ENCODE results near the gene ZFAND3. TPM values are rescaled to one million over a fixed set of nuclear protein-coding genes. Genes with fewer than 3 reads are reported as not detected.

ZFAND3 gene
- total RNA-seq, 1 experiment from 2014 or later: 47.2 TPM

GRCh38 chr6:38195113-38195635 lies 375.6 kb downstream of the ZFAND3 start:
- POLR2A ChIA-PET: no interaction called here
- no peak overlapping the region for H3K27ac ChIP-seq (ENCODE audit: low read depth, low read length)
- H3K27me3 ChIP-seq (ENCODE audit: insufficient read depth, low read length): no peaks in the 10 kb centered on the region
- DNase-seq (ENCODE audit: low read depth, low spot score): no peak
- H3K4me1 ChIP-seq (ENCODE audit: control insufficient read depth in 1 of 2, insufficient read depth in 2 of 2, low read length in 2 of 2): no peaks in the 10 kb centered on the region
- intact Hi-C loops (cut with micrococcal nuclease): no loop called here
- no peak for TF ChIP-seq ELF1 (IDR thresholded peaks at IDR 0.05; ENCODE audit: borderline replicate concordance, low read depth)
- no peak for TF ChIP-seq ZBTB33 (IDR thresholded peaks at IDR 0.05; ENCODE audit: extremely low read depth, insufficient replicate concordance, low read length)
- no peak for TF ChIP-seq EZH2 (IDR thresholded peaks at IDR 0.05)
- BruUV-seq (replicated peaks): no TSS peak
- no peaks in the 10 kb centered on the region for H3K9me2 ChIP-seq (ENCODE audit: insufficient read depth)
- H3K9me3 ChIP-seq (ENCODE audit: control insufficient read depth in 1 of 2, insufficient read depth in 1 of 2, low read depth in 1 of 2, low read length in 2 of 2): no peaks in the 10 kb centered on the region
- no peak overlapping the region for H3K4me3 ChIP-seq (replicated peaks in 1 of 2; ENCODE audit: low read depth in 1 of 2, low read length in 2 of 2)
- H3K36me3 ChIP-seq (ENCODE audit: control insufficient read depth in 1 of 2, insufficient read depth in 2 of 2, low read length in 2 of 2): no peaks in the 10 kb centered on the region
- CTCF ChIA-PET: no interaction called here
- no peaks in the 10 kb centered on the region for H3K79me2 ChIP-seq (ENCODE audit: insufficient read depth, low read length)
- H2AFZ ChIP-seq (ENCODE audit: low read depth, low read length, poor library complexity, severe bottlenecking): no peak overlapping the region
- H3K4me2 ChIP-seq (ENCODE audit: low read length): no peak overlapping the region
- no peak for ATAC-seq
- H3K9ac ChIP-seq (ENCODE audit: low read length): no peak overlapping the region
- H4K20me1 ChIP-seq (ENCODE audit: insufficient read depth): no peaks in the 10 kb centered on the region
- RAD21 ChIA-PET (ENCODE audit: low non-redundant PET in 1 of 2, low total read pairs in 2 of 2, uncharacterized antibody in 2 of 2, unreplicated experiment in 2 of 2): no interaction called here

GRCh38 chr6:38198219-38198618 lies 378.7 kb downstream of the ZFAND3 start:
- CTCF ChIA-PET: interaction anchor here (0.5 kb wide), 1 partner anchor 774 kb away, joined by 3 read pairs; no protein-coding TSS in a partner anchor

More at GRCh38 chr6:38198219-38198618, 378.7 kb downstream of the ZFAND3 start:
- BruUV-seq (replicated peaks): no TSS peak
- TF ChIP-seq RAD21 (IDR thresholded peaks at IDR 0.05; ENCODE audit: low read depth): no peak
- TF ChIP-seq JUND (IDR thresholded peaks at IDR 0.05): no peak
- TF ChIP-seq ZBTB33 (IDR thresholded peaks at IDR 0.05; ENCODE audit: extremely low read depth, insufficient replicate concordance, low read length): no peak
- TF ChIP-seq TCF7L2 (IDR thresholded peaks at IDR 0.05; ENCODE audit: borderline replicate concordance, extremely low read depth, insufficient read depth, insufficient read length): no peak
- TF ChIP-seq REST (IDR thresholded peaks at IDR 0.05; ENCODE audit: low read depth): no peak
- TF ChIP-seq YY1 (IDR thresholded peaks at IDR 0.05; ENCODE audit: extremely low read depth, insufficient replicate concordance, low read depth, low read length): no peak
- no peaks in the 10 kb centered on the region for H4K20me1 ChIP-seq (ENCODE audit: insufficient read depth)
- ChIA-PET RAD21 (ENCODE audit: low non-redundant PET in 1 of 2, low total read pairs in 2 of 2, uncharacterized antibody in 2 of 2, unreplicated experiment in 2 of 2) (no interaction called here), POLR2A (no interaction called here)
- H3K36me3 ChIP-seq (ENCODE audit: control insufficient read depth in 1 of 2, insufficient read depth in 2 of 2, low read length in 2 of 2): no peaks in the 10 kb centered on the region
- no peak overlapping the region for H3K4me2 ChIP-seq (ENCODE audit: low read length)
- H3K9me3 ChIP-seq (ENCODE audit: control insufficient read depth in 1 of 2, insufficient read depth in 1 of 2, low read depth in 1 of 2, low read length in 2 of 2): no peaks in the 10 kb centered on the region
- no peaks in the 10 kb centered on the region for H3K79me2 ChIP-seq (ENCODE audit: insufficient read depth, low read length)
- H3K4me1 ChIP-seq (ENCODE audit: control insufficient read depth in 1 of 2, insufficient read depth in 2 of 2, low read length in 2 of 2): no peaks in the 10 kb centered on the region
- no peak overlapping the region for H3K9ac ChIP-seq (ENCODE audit: low read length)
- intact Hi-C loops (cut with micrococcal nuclease): no loop called here
- no peaks in the 10 kb centered on the region for H3K9me2 ChIP-seq (ENCODE audit: insufficient read depth)
- H3K27ac ChIP-seq (ENCODE audit: low read depth, low read length): no peak overlapping the region
- H2AFZ ChIP-seq (ENCODE audit: low read depth, low read length, poor library complexity, severe bottlenecking): no peak overlapping the region
- DNase-seq (ENCODE audit: low read depth, low spot score) (no peak), ATAC-seq (no peak)
- no peaks in the 10 kb centered on the region for H3K27me3 ChIP-seq (ENCODE audit: insufficient read depth, low read length)
- H3K4me3 ChIP-seq (replicated peaks in 1 of 2; ENCODE audit: low read depth in 1 of 2, low read length in 2 of 2): no peak overlapping the region
